GM18511 (cell line): ENCODE measurements around the gene ATG12.
"Not testable (repeated sequence)": the region's sequence is repeated elsewhere in the genome, so short reads cannot be mapped to it uniquely, and the experiment has no call there.

ENCODE experiments used
- ATAC-seq: cut with Tn5 transposase; IDR thresholded peaks from one replicate; pipeline ENCODE4 v1.9.1; 2021; ENCODE audit warnings: mild to moderate bottlenecking, moderate library complexity; ENCODE audit not compliant: unreplicated experiment

Gene ATG12

DNA sequence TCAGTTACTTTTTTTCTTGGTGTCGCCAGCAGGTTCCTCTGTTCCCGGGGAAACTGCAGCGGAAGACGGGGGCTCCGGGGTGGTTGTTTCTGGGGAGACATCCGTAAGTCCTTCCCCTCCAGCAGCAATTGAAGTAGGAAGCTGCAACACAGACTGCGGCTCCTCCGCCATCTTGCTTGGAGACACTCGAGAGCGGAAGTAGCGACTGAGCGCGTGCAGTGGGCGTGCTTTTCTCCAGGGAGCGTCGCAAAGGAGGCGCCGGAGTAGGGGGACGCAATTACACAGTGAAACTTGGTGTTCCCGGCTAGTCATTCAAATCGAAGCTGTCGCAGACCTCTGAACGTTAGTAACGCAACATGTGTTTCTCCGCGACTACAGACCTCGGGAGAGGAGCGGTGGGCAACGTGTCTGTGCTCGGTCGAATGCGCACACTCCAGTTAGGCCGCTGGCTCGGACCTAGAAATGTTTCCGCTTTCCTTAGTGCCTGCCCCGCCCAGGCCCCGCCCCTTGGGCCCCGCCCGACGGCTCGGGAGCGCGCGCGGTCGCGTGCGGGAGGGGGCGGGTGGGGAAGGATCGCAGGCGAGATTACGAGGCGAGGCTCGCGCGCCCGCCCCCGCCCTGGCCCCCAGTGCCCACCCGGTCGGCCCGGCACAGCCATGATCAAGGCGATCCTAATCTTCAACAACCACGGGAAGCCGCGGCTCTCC is at the start of gene ATG12, which contains the start of gene AP3S1:
Gene ATG12 (minus strand): TSS at position 184 of the 707 bp plus-strand sequence. CDS start 13 bp downstream, at position 171.
Gene AP3S1 (plus strand): TSS at position 554 of the 707 bp plus-strand sequence. CDS start 103 bp downstream, at position 657.
- peak; percentile 81 for ATAC-seq

GRCh38 chr5:115888027-115888426 is 46.7 kb upstream of the ATG12 start:
- no peak for ATAC-seq

- ATAC-seq: not testable (repeated sequence)
Measured at GRCh38 chr5:115885208-115885607, 43.8 kb upstream of the ATG12 start.

DNA sequence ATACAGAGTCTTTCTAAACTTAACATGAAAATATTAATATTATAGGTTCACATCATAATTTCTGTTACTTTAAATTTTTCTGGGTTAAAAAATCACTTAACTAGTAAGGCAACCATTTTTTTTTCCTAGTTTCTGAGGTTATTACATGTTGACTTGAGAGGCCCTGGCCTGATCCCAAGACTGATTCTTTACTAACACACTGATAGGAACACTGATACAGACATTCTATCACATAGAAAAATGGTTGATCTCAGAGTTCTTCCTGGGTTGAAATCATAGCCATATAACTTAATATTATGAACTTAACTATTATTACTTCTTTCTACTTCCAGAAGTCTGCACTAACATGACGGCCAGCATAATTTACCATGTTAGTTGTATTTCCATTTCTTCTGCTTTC is 43.3 kb upstream of the ATG12 start:
- no peak for ATAC-seq

DNA sequence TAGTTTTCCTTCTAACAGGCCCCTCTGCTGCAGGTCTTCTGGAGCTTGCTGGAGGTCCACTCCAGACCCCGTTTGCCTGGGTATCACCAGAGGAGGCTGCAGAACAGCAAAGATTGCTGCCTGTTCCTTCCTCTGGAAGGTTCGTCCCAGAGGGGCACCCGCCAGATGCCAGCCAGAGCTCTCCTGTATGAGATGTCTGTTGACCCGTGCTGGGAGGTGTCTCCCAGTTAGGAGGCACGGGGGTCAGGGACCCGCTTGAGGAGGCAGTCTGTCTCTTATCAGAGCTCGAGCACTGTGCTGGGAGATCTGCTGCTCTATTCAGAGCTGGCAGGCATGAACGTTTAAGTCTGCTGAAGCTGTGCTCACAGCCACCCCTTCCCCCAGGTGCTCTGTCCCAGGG is 41.1 kb upstream of the ATG12 start:
- not testable (repeated sequence) for ATAC-seq

DNA sequence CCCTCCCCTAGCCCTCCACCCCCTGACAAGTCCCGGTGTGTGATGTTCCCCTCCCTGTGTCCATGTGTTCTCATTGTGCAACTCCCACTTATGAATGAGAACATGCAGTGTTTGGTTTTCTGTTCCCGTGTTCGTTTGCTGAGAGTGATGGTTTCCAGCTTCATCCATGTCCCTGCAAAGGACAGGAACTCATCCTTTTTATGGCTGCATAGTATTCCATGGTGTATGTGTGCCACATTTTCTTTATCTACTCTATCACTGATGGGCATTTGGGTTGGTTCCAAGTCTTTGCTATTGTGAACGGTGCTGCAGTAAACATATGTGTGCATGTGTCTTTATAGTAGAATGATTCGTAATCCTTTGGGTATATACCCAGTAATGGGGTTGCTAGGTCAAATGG is 36.0 kb upstream of the ATG12 start:
- not testable (repeated sequence) for ATAC-seq

- no peak for ATAC-seq
Measured at GRCh38 chr5:115875447-115875846, 34.1 kb upstream of the ATG12 start.

DNA sequence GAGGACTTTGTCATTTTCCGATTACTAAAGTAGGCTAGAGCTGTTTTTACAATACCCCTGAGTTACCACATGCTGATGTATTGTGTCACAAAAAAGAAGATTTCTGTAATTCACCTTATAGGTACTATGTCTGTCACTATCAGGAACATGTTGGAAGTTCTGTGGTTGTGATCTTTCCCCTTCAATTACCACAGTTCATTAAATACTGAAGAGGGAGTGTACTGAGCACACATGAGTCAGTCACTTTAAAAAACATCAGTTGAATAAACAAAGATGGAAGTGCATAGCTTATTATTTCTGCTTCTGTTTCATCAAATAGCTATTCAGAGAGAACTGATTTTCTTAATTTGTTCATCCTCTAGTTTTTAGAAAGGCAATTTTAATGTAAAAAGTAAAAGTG is 32.0 kb upstream of the ATG12 start:
- no peak for ATAC-seq

- ATAC-seq: no peak
Measured at GRCh38 chr5:115872447-115872846, 31.1 kb upstream of the ATG12 start.

- no peak for ATAC-seq
Measured at GRCh38 chr5:115869256-115869795, 28.0 kb upstream of the ATG12 start.

DNA sequence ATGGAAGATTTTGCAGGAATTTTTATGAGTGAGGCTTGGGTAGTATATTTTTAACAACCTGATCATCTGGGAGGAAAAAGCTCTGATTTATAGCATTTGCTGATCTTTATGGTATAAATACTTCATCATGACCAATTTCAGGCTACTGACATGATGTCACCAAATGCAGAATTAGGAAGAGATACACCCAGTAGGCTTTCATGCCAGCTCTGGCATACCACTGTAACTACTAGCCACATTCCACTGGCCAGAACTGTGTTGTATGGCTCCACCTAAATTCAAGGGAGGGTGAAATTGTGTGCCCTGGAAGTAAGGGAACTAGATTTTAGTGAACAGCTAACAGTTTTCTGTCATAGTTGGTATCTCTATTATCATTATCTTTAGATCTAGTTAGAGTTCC is 18.0 kb upstream of the ATG12 start:
- ATAC-seq: no peak

- ATAC-seq: peak; percentile 51
Measured at GRCh38 chr5:115858396-115858795, 17.0 kb upstream of the ATG12 start.

DNA sequence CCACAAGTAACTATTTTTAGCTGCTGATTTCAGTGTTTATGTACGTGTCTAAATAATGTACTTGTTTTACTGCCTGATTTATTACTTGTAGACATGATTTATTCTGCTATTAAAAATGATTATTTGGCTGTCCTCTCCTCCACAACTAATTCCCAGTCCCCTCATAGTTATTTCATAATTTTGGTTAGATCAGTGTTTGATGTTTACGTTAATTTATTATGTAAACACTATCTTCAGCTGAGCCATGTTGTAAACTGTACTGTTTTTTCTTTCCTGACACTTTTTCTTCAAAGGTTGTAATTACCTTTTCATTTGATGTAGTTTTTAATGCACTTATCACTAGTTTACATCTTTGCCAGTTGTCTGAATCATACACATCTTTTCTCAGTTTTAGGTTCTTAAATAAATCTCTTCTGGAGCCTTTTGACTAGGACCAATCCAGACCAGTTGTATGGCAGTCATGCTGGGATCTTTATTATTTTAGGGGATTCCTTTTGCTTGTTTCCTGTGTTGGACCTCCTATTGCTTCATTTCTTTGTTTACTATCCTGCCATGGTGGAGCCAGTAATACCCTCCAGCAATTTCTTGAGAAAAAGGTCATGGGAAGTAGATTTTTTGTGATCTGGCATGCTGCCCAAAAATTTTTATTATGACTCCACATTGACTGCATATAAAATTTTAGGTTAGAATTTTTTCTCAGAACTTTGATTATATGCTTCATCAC is 16.4 kb upstream of the ATG12 start:
- ATAC-seq: peak; percentile 36

- no peak for ATAC-seq
Measured at GRCh38 chr5:115857057-115857479, 15.7 kb upstream of the ATG12 start.

DNA sequence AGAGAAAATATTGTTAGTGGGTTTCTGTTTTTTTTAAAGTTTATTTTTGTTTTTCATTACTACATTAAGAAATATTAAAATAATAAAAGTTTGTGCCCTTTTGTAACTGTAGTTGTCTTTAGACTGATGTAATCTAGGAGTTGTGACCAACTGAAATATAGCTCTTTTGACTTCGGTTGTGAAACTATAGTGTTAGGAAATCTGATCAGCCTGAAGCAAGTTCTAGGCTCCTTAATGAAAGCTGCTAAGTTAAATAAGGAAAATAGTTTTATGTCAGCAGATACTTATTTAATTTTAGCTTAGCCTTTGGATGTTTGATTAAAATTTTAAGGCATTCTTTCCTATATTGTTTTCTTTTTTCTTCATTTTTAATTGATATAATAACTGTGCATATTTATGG is 14.6 kb upstream of the ATG12 start:
- ATAC-seq: no peak

DNA sequence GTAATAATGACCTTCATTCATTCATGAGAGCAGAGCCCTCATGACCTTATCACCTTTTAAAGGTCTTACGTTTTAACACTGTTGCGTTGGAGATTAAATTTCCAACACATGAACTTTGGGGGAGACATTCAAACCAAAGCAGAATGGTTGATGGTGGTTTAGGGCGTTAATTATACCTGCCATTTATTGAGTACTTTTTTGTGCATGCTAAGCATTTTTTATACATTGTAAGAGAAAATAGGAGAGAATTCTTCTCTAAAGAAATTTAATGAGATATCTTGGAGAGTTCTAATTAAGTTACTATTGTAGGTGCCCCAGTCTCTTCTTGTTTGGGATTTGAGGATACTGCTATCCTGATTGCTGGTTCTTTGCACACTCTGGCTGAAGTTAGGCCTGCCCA is 12.8 kb upstream of the ATG12 start:
- ATAC-seq: no peak

GRCh38 chr5:115850744-115851416 is 9.5 kb upstream of the ATG12 start:
- no peak for ATAC-seq

GRCh38 chr5:115849258-115849798 is 8.0 kb upstream of the ATG12 start:
- ATAC-seq: no peak

DNA sequence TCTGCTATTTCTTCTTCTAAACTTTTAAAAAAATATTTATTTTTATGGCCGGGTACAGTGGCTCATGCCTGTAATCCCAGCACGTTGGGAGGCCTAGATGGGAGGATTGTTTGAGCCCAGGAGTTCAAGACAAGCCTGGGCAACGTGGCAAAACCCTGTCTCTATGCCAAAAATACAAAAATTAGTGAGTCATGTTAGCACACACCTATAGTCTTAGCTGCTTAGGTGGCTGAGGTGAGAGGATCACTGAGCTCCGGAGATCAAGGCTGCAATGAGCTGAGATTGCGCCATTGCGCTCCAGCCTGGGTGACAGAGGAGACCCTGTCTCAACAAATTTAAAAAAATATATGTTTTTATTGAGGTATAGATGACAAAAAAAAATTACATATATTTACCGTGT is 5.9 kb upstream of the ATG12 start:
- no peak for ATAC-seq

DNA sequence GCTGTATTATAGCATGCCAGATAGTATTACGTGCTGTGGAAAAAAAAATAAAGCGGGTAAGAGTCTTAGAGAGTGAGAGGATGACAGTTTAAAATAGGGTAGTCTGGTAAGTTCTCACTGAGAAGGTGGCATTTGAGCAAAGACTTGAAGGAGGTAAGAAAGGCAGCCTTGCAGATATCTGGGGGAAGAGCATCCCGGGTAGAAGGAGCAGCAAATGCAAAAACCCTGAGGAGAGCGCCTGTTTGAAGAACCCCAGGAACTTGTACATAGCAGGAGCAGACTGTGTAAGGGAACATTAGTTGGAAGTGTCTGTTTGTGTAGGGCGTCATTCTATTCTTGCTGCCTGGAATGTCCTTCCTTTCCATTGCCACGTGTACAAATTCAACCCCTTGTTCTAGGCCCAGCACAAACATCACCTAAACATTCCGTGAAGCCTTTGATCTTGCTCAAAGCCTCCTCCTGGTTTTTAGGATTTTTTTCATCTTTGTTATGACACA is 3.0 kb upstream of the ATG12 start:
- ATAC-seq: no peak
